IMR-90 (cell line): Measurements from ENCODE around the gene TDRD3. TPM values are rescaled to one million over a fixed set of nuclear protein-coding genes. Genes with fewer than 3 reads are reported as not detected.

ENCODE experiments used
- ATAC-seq: fragments of 200-7000 bp; cut with Tn5 transposase; 2 replicates; pipeline ENCODE4 v1.9.1; 2020; ENCODE audit warnings: low read depth, mild to moderate bottlenecking, moderate library complexity
- BruUV-seq: library from RNA; stranded (reverse); fragments of 400-500 nt; replicated peaks from 2 replicates; lab custom pipeline; 2021; lab: Mats Ljungman, UMichigan
- CTCF ChIA-PET: fragments of 300-600 bp; formaldehyde crosslinking; extraction: SDS; loops from one replicate; lab custom pipeline; 2021; ENCODE audit warnings: antibody characterized with exemption; lab: Yijun Ruan, JAX
- POLR2A ChIA-PET: fragments of 300-600 bp; sonication (Branson Sonifier 250); formaldehyde crosslinking; loops from one replicate; lab custom pipeline; 2022; ENCODE audit warnings: antibody characterized with exemption; ENCODE audit not compliant: unreplicated experiment; lab: Charles Lee
- DNase-seq: peaks from one replicate; pipeline ENCODE4 v3.0.0; 2013
- H2AFZ ChIP-seq: replicated peaks from 2 replicates; pipeline ENCODE3; 2013; ENCODE audit warnings: low read length, mild to moderate bottlenecking; ENCODE audit not compliant: poor library complexity
- H2AK5ac ChIP-seq: 2 replicates; pipeline ENCODE4 v1.6.1; 2013; ENCODE audit warnings: low read depth, low read length, inconsistent platforms
- H2AK9ac ChIP-seq: replicated peaks from 2 replicates; pipeline ENCODE3; 2013; ENCODE audit warnings: mild to moderate bottlenecking, low read depth, low read length, moderate library complexity; ENCODE audit not compliant: poor library complexity
- H2BK120ac ChIP-seq: 2 replicates; pipeline ENCODE4 v1.6.1; 2013; ENCODE audit warnings: low read depth, low read length, inconsistent platforms
- H2BK15ac ChIP-seq: 3 replicates; pipeline ENCODE4 v1.6.1; 2013; ENCODE audit warnings: low read depth, low read length, inconsistent platforms
- H2BK20ac ChIP-seq: 2 replicates; pipeline ENCODE4 v1.6.1; 2013; ENCODE audit warnings: low read depth, mild to moderate bottlenecking, inconsistent platforms, low read length, moderate library complexity
- H2BK5ac ChIP-seq: 2 replicates; pipeline ENCODE4 v1.6.1; 2013; ENCODE audit warnings: mild to moderate bottlenecking, low read depth, low read length, inconsistent platforms; ENCODE audit not compliant: poor library complexity, severe bottlenecking
- H3K14ac ChIP-seq: replicated peaks from 2 replicates; pipeline ENCODE4 v1.6.1; 2013; ENCODE audit warnings: low read depth, low read length, inconsistent platforms
- H3K18ac ChIP-seq: 2 replicates; pipeline ENCODE4 v1.6.1; 2013; ENCODE audit warnings: low read depth, low read length, control low read depth
- H3K23ac ChIP-seq: 2 replicates; pipeline ENCODE4 v1.6.1; 2013; ENCODE audit warnings: low read depth, low read length, inconsistent platforms
- H3K27ac ChIP-seq: 2 replicates; pipeline ENCODE4 v1.5.1; 2013; ENCODE audit warnings: mild to moderate bottlenecking, control low read depth, low read length; ENCODE audit not compliant: insufficient read depth
- H3K27me3 ChIP-seq: 2 replicates; pipeline ENCODE4 v1.6.1; 2013; ENCODE audit warnings: low read length; ENCODE audit not compliant: control insufficient read depth, insufficient read depth
- H3K36me3 ChIP-seq: 2 replicates; pipeline ENCODE4 v1.6.1; 2013; ENCODE audit warnings: low read length, mixed read lengths; ENCODE audit not compliant: control insufficient read depth, insufficient read depth
- H3K4ac ChIP-seq: 2 replicates; pipeline ENCODE4 v1.6.1; 2013; ENCODE audit warnings: low read depth, low read length, inconsistent platforms
- H3K4me1 ChIP-seq: 2 replicates; pipeline ENCODE4 v1.6.1; 2013; ENCODE audit warnings: low read length, mixed read lengths; ENCODE audit not compliant: control insufficient read depth, insufficient read depth
- H3K4me2 ChIP-seq: 2 replicates; pipeline ENCODE4 v1.6.1; 2013; ENCODE audit warnings: low read depth, mild to moderate bottlenecking, control low read depth, low read length, moderate library complexity
- H3K4me3 ChIP-seq: 2 replicates; pipeline ENCODE4 v1.5.1; 2013; ENCODE audit warnings: low read depth, mild to moderate bottlenecking, control low read depth, low read length, moderate library complexity; ENCODE audit not compliant: insufficient read depth
- H3K56ac ChIP-seq: 2 replicates; pipeline ENCODE4 v1.6.1; 2013; ENCODE audit warnings: low read length, inconsistent platforms; ENCODE audit not compliant: insufficient read depth; ENCODE audit errors: extremely low read depth
- H3K79me1 ChIP-seq, 2 experiments: 2 replicates each; pipeline ENCODE4 v1.6.1; 2013; ENCODE audit warnings: low read length in 2 of 2, inconsistent platforms in 1 of 2, low read depth in 1 of 2
- H3K9ac ChIP-seq: 2 replicates; pipeline ENCODE4 v1.6.1; 2013; ENCODE audit warnings: low read depth, low read length, control low read depth
- H3K9me1 ChIP-seq: 2 replicates; pipeline ENCODE4 v1.6.1; 2013; ENCODE audit warnings: low read length, inconsistent platforms; ENCODE audit not compliant: insufficient read depth
- H3K9me3 ChIP-seq: 2 replicates; pipeline ENCODE4 v1.6.1; 2013; ENCODE audit warnings: low read length; ENCODE audit not compliant: control insufficient read depth, insufficient read depth
- H4K20me1 ChIP-seq: 2 replicates; pipeline ENCODE4 v1.6.1; 2013; ENCODE audit warnings: low read length, inconsistent platforms; ENCODE audit not compliant: insufficient read depth
- H4K5ac ChIP-seq: 2 replicates; pipeline ENCODE4 v1.6.1; 2013; ENCODE audit warnings: mild to moderate bottlenecking, low read depth, low read length, control low read depth
- H4K8ac ChIP-seq, 2 experiments: 2 replicates each; pipeline ENCODE4 v1.6.1; 2013; ENCODE audit warnings: low read depth in 2 of 2, low read length in 2 of 2, control low read depth in 1 of 2, inconsistent platforms in 1 of 2
- H4K91ac ChIP-seq: 2 replicates; pipeline ENCODE4 v1.6.1; 2013; ENCODE audit warnings: low read depth, low read length, inconsistent platforms; ENCODE audit not compliant: insufficient read depth
- BHLHE40 ChIP-seq: fragments of 150-350 bp; IDR thresholded peaks from 2 replicates; pipeline ENCODE4 v1.6.1; 2016; ENCODE audit warnings: mild to moderate bottlenecking, low read depth, low read length
- MAFK ChIP-seq: IDR thresholded peaks from 2 replicates; pipeline ENCODE4 v1.6.1; 2012; ENCODE audit warnings: low read depth, low read length, improper control_type of control experiment
- RAD21 ChIP-seq: IDR thresholded peaks from 2 replicates; pipeline ENCODE4 v1.6.1; 2012; ENCODE audit warnings: low read length, improper control_type of control experiment
- RFX5 ChIP-seq: IDR thresholded peaks from 2 replicates; pipeline ENCODE4 v1.8.0; 2012; ENCODE audit warnings: low read depth, mild to moderate bottlenecking, low read length, moderate library complexity
- dilution Hi-C: fragments of 300-500 bp; cut with HindIII; formaldehyde crosslinking; loops from one replicate; pipeline ENCODE4 v1.14.3; 2018; ENCODE audit warnings: low sequenced_read_pairs; ENCODE audit not compliant: unreplicated experiment
- in situ Hi-C: fragments of 300-500 bp; cut with MboI; formaldehyde crosslinking; loops from 3 replicates; pipeline ENCODE4 v1.14.3; 2019; ENCODE audit warnings: low sequenced_read_pairs, inconsistent platforms, mixed read lengths
- intact Hi-C: fragments of 100-400 bp; cut with micrococcal nuclease; formaldehyde crosslinking; loops from 2 replicates; pipeline ENCODE4 v1.10.0; 2022
- polyA plus RNA-seq, 3 experiments: library from polyadenylated mRNA; depleted of rRNA; stranded (reverse); fragments of >200 nt; gene quantifications; 2 replicates each; pipeline ENCODE4 v1.2.3, GENCODE V29; 2012; ENCODE audit warnings: low replicate concordance in 1 of 3
- total RNA-seq: library from RNA; depleted of rRNA; stranded (reverse); fragments of >200 nt; gene quantifications from 2 replicates; pipeline ENCODE4 v1.2.3, GENCODE V29; 2012

TDRD3 gene
- total and polyA plus RNA-seq, 2 of the 4 experiments (the other 2 are of a cell fraction), result 3.9 to 12.0 TPM

- Histone ChIP-seq H3K9me1 (peaks cover 3% of the 10 kb centered on the region; the same call in 1 of the 2 replicates), H3K4me3 (no peak overlapping the region), H3K79me1 (no peaks in the 10 kb centered on the region), H3K27ac (no peak overlapping the region), H3K4ac (no peak overlapping the region), H4K8ac (no peak overlapping the region), H3K56ac (no peak overlapping the region), H2BK5ac (no peak overlapping the region), H4K20me1 (no peaks in the 10 kb centered on the region), H3K4me2 (no peak overlapping the region), H3K36me3 (no peaks in the 10 kb centered on the region), H3K18ac (no peak overlapping the region), H2BK120ac (no peak overlapping the region), H3K14ac (no peak overlapping the region), H3K9me3 (no peaks in the 10 kb centered on the region), H2AFZ (no peak overlapping the region), H4K5ac (no peak overlapping the region), H3K27me3 (no peaks in the 10 kb centered on the region), H2AK9ac (no peak overlapping the region), H2AK5ac (no peak overlapping the region), H2BK20ac (no peak overlapping the region), H3K9ac (no peak overlapping the region), H4K91ac (no peak overlapping the region), H2BK15ac (no peak overlapping the region), H3K23ac (no peak overlapping the region), H3K4me1 (peaks cover 3% of the 10 kb centered on the region; the same call in 1 of the 2 replicates)
- BruUV-seq, result no TSS peak
- ChIA-PET POLR2A (no interaction called here), CTCF (interaction anchor here (0.6 kb wide), 1 partner anchor 28 kb away, joined by 3 read pairs; no protein-coding TSS in a partner anchor)
- no peak for TF ChIP-seq RFX5
- no peak for TF ChIP-seq MAFK
- TF ChIP-seq RAD21, result no peak
- no peak for TF ChIP-seq BHLHE40
- DNase-seq (no peak), ATAC-seq (no peak)
- in situ Hi-C loops (no loop called here), intact Hi-C loops (no loop called here), dilution Hi-C loops (no loop called here)
These were observed 174.6 kb downstream of the TDRD3 start for GRCh38 chr13:60571571-60571970.
